Keratinocyte (primary cell): ENCODE measurements around the gene CDK12. TPM values are rescaled to one million over a fixed set of nuclear protein-coding genes. Genes with fewer than 3 reads are reported as not detected.

Experiments
- DNase-seq: peaks from one replicate; pipeline ENCODE4 v3.0.0-alpha.2; 2011; ENCODE audit warnings: low read depth, missing footprints, low spot score
- FAIRE-seq: peaks from 2 replicates; lab custom pipeline; 2011; peaks lifted over from hg19 to GRCh38; lab: Jason Lieb, UNC
- H2AFZ ChIP-seq: 2 replicates; pipeline ENCODE4 v1.6.0; 2012; ENCODE audit warnings: low read length, control low read depth, inconsistent platforms; ENCODE audit not compliant: control insufficient read depth
- H3K27ac ChIP-seq: 2 replicates; pipeline ENCODE4 v1.5.1; 2011; ENCODE audit warnings: low read length; ENCODE audit not compliant: control insufficient read depth, insufficient read depth
- H3K27me3 ChIP-seq: 3 replicates; pipeline ENCODE4 v1.6.0; 2011; ENCODE audit warnings: low read length; ENCODE audit not compliant: control insufficient read depth, insufficient read depth; ENCODE audit errors: extremely low read depth
- H3K36me3 ChIP-seq, 2 experiments: 2 replicates in 1 of 2; 3 replicates in 1 of 2; pipeline ENCODE4 v1.5.1; 2011; ENCODE audit warnings: low read length in 2 of 2, mild to moderate bottlenecking in 1 of 2; ENCODE audit not compliant: control insufficient read depth in 2 of 2, insufficient read depth in 2 of 2; ENCODE audit errors: extremely low read depth in 1 of 2
- H3K4me1 ChIP-seq: 3 replicates; pipeline ENCODE4 v1.5.1; 2011; ENCODE audit warnings: low read length; ENCODE audit not compliant: control insufficient read depth, insufficient read depth; ENCODE audit errors: extremely low read depth
- H3K4me2 ChIP-seq: 3 replicates; pipeline ENCODE4 v1.6.0; 2011; ENCODE audit warnings: low read depth, low read length; ENCODE audit not compliant: control insufficient read depth, insufficient read depth; ENCODE audit errors: extremely low read depth
- H3K4me3 ChIP-seq, 3 experiments: fragments of 200-600 bp in 1 of 3; sonication (generic) in 1 of 3; 2 replicates in 2 of 3; 3 replicates in 1 of 3; pipeline ENCODE4 v1.5.1; 2011 to 2016; ENCODE audit warnings: low read length in 3 of 3, mild to moderate bottlenecking in 3 of 3, control low read depth in 2 of 3, inconsistent platforms in 1 of 3, low read depth in 1 of 3, mixed read lengths in 1 of 3, mixed run types in 1 of 3, moderate library complexity in 1 of 3; ENCODE audit not compliant: control insufficient read depth in 2 of 3, insufficient read depth in 2 of 3; ENCODE audit errors: extremely low read depth in 1 of 3
- H3K79me2 ChIP-seq: 2 replicates; pipeline ENCODE4 v1.6.0; 2012; ENCODE audit warnings: low read length; ENCODE audit not compliant: control insufficient read depth, insufficient read depth
- H3K9ac ChIP-seq: 3 replicates; pipeline ENCODE4 v1.6.0; 2011; ENCODE audit warnings: low read length; ENCODE audit not compliant: control insufficient read depth, insufficient read depth; ENCODE audit errors: extremely low read depth
- H3K9me1 ChIP-seq: 3 replicates; pipeline ENCODE4 v1.6.0; 2011; ENCODE audit warnings: low read length; ENCODE audit not compliant: control insufficient read depth, insufficient read depth; ENCODE audit errors: extremely low read depth
- H3K9me3 ChIP-seq: 2 replicates; pipeline ENCODE4 v1.5.1; 2012; ENCODE audit warnings: low read depth, low read length; ENCODE audit not compliant: control insufficient read depth
- H4K20me1 ChIP-seq: 3 replicates; pipeline ENCODE4 v1.6.0; 2011; ENCODE audit warnings: low read length; ENCODE audit not compliant: control insufficient read depth, insufficient read depth; ENCODE audit errors: extremely low read depth
- EZH2 ChIP-seq: IDR thresholded peaks from one replicate; pipeline ENCODE4 v1.6.1; 2012; ENCODE audit warnings: inconsistent platforms, mild to moderate bottlenecking, low read length, moderate library complexity
- dilution Hi-C: fragments of 300-500 bp; cut with MboI; formaldehyde crosslinking; loops from one replicate; pipeline ENCODE4 v1.7.0; 2020; ENCODE audit warnings: low sequenced_read_pairs; ENCODE audit not compliant: extremely low pct_ligation_motif_present
- polyA plus RNA-seq, 5 experiments: library from polyadenylated mRNA; depleted of rRNA in 3 of 5; stranded (reverse) in 3 of 5; stranded (forward) in 1 of 5; unstranded in 1 of 5; fragments of >200 nt; gene quantifications; 1 replicate in 1 of 5; 2 replicates in 3 of 5; 3 replicates in 1 of 5; pipeline versions ENCODE4 v1.2.1 to v1.2.3, GENCODE V29; 2011 to 2012; ENCODE audit warnings: missing spikeins in 2 of 5, low read depth in 1 of 5, low replicate concordance in 1 of 5
- TF ChIP-seq, protein P1 (sequence below), 3 experiments: IDR thresholded peaks in 1 of 3; conservative IDR thresholded peaks in 1 of 3; optimal IDR thresholded peaks in 1 of 3; 2 replicates in 2 of 3; 3 replicates in 1 of 3; pipeline versions ENCODE3 to v1.5.1; 2011; ENCODE audit warnings: low read length in 3 of 3, mild to moderate bottlenecking in 3 of 3, moderate library complexity in 2 of 3, control low read depth in 1 of 3, inconsistent platforms in 1 of 3; ENCODE audit not compliant: insufficient read depth in 2 of 3; ENCODE audit errors: extremely low read depth in 1 of 3

CDK12 gene
- polyA plus RNA-seq, 1 donor (not counting 4 experiments of a cell fraction or from before 2014, with no cell fraction given): 25.7 TPM

DNA sequence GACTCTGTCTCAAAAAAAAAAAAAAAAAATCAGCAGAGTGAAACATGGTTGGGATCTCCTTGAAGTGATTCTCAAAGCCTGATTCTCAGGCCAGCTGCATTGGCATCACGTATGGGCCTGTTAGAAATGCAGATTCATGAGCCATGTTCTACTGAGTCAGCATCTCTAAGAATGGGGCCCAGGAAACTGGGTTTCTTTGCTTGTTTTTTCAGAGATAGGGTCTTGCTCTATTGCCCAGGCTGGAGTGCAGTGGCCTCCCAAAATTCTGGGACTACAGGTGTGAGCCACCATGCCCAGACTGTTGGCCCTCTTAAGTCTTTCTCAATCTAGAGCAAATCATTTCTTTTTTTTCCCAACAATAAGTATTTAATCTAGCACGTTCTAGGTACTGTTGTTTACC, 47.7 kb downstream of the CDK12 start:
- Histone ChIP-seq H4K20me1 (no peaks in the 10 kb centered on the region), H3K4me3 (no peak overlapping the region), H3K9me3 (no peaks in the 10 kb centered on the region), H2AFZ (no peak overlapping the region), H3K27me3 (no peaks in the 10 kb centered on the region), H3K36me3 (peaks cover 19% of the 10 kb centered on the region in 2 experiments), H3K9me1 (no peaks in the 10 kb centered on the region), H3K9ac (no peak overlapping the region), H3K4me2 (no peak overlapping the region), H3K4me1 (no peaks in the 10 kb centered on the region), H3K27ac (no peak overlapping the region), H3K79me2 (no peaks in the 10 kb centered on the region)
- DNase-seq (no peak), FAIRE-seq (no peak)
- dilution Hi-C loops: no loop called here
- TF ChIP-seq, protein P1, sequence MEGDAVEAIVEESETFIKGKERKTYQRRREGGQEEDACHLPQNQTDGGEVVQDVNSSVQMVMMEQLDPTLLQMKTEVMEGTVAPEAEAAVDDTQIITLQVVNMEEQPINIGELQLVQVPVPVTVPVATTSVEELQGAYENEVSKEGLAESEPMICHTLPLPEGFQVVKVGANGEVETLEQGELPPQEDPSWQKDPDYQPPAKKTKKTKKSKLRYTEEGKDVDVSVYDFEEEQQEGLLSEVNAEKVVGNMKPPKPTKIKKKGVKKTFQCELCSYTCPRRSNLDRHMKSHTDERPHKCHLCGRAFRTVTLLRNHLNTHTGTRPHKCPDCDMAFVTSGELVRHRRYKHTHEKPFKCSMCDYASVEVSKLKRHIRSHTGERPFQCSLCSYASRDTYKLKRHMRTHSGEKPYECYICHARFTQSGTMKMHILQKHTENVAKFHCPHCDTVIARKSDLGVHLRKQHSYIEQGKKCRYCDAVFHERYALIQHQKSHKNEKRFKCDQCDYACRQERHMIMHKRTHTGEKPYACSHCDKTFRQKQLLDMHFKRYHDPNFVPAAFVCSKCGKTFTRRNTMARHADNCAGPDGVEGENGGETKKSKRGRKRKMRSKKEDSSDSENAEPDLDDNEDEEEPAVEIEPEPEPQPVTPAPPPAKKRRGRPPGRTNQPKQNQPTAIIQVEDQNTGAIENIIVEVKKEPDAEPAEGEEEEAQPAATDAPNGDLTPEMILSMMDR (optimal IDR thresholded peaks at IDR 0.05 in 1 of 3, IDR thresholded peaks at IDR 0.05 in 1 of 3, conservative IDR thresholded peaks at IDR 0.05 in 1 of 3; ENCODE audit: extremely low read depth in 1 of 3, insufficient read depth in 2 of 3, low read length in 3 of 3): no peak
- no peak for TF ChIP-seq EZH2

GRCh38 chr17:39513309-39513708, 52.0 kb downstream of the CDK12 start:
- FAIRE-seq (no peak), DNase-seq (no peak)
- no peak for TF ChIP-seq EZH2
- TF ChIP-seq, protein P1 (optimal IDR thresholded peaks at IDR 0.05 in 1 of 3, IDR thresholded peaks at IDR 0.05 in 1 of 3, conservative IDR thresholded peaks at IDR 0.05 in 1 of 3; ENCODE audit: extremely low read depth in 1 of 3, insufficient read depth in 2 of 3, low read length in 3 of 3): no peak
- Histone ChIP-seq H3K79me2 (no peaks in the 10 kb centered on the region), H3K9ac (no peak overlapping the region), H3K36me3 (peaks cover 18 to 21% of the 10 kb centered on the region in 2 experiments), H4K20me1 (no peaks in the 10 kb centered on the region), H3K4me3 (no peak overlapping the region), H3K27me3 (no peaks in the 10 kb centered on the region), H3K27ac (no peak overlapping the region), H3K4me1 (no peaks in the 10 kb centered on the region), H3K4me2 (no peak overlapping the region), H2AFZ (no peak overlapping the region), H3K9me3 (no peaks in the 10 kb centered on the region), H3K9me1 (no peaks in the 10 kb centered on the region)
- dilution Hi-C loops: no loop called here
